Measurements from ENCODE around the gene ZNF789.

The ZNF789 gene

DNA sequence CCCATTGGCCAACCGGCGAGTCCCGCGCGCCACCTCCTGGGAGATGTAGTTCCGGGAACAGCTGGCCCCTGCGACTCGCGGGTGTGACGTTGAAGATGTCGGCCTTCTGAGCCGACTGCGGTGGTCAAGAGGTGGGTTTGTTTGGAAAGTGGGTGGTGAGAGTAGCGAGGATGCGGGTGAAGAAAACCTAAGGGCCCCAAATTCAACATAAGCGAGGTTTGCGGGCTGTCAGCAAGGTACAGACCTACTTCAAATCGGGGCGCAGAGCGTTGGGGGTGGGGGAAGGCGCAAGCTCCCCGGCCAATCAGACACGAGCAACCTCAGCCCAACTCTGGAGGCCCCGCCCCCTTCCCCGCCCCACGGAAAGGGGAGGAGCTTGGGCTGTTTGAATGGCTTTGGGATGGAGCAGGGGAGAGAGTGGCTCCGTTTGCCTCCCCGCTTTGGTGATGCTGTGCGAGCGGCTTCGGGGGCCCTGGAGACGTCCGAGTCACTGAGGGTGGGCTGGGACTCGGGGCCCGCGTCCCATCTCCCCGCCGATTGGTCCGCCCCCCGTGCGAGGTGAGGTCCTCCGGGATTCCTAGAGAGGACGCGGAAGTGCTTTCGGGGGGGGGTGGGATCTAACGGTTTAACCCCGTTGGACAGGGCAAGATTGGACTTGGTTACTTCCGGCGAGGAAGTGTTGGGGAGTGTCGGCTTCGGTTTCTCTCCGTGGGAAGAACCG is 32.1 kb downstream of the ZNF789 start, which contains the start of gene ZKSCAN5:
Gene ZKSCAN5 (plus strand): TSS at position 60 of the 721 bp plus-strand sequence. CDS start 1,383 bp downstream, outside the sequence.
- no peak for FAIRE-seq

DNA sequence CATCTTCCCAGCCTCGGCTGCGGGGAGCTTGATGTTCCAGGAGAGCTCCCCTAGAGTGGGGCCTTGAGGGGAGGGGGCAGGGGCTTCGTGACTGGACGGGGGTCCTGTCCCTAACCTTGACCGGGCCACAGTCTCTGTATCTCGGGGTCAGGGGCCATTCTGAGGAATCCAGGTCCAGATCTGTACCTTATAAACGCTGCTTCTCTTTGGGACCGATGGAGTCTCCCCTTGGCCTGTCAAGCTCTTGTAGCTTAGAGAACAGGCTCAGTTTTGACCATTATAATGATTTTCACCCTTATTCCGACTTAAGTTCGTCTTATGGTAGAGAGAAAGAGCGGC is 32.6 kb downstream of the ZNF789 start:
- FAIRE-seq, result no peak

DNA sequence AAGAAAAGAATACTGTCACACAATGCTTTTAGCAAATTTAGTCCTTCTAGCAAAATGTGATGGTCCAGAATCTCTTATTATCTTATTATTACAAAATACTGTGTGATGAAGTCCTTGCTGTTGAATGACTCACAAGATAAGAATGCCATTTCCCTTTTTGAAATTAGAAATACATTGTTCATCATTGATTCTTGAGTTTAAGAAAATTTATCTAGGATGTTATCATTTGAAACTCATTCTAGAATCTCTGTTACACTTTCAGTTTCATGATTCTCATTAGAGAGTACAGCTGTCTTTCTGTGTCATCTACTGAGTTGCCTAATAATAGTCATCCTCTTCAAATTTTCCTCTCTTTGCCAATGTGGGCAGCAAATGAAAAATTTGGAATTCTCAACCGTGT is 41.4 kb downstream of the ZNF789 start:
- FAIRE-seq, result no peak

DNA sequence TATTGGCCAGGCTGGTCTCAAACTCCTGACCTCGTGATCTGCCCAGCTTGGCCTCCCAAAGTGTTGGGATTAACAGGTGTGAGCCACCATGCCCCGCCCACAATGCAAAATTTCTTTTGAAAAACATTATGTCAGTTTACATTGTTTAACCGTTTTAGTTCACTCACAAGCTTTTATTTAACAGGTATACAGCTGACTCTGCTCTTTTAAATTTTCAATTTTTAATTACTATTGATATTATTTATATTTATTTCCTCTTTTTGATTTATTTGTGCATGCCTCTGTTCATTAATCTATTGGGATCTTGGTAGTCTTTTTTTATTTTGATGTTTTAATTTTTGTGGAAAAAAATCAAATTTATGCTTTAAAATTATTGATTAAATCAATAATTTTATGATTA is 48.7 kb downstream of the ZNF789 start:
- no peak for FAIRE-seq

DNA sequence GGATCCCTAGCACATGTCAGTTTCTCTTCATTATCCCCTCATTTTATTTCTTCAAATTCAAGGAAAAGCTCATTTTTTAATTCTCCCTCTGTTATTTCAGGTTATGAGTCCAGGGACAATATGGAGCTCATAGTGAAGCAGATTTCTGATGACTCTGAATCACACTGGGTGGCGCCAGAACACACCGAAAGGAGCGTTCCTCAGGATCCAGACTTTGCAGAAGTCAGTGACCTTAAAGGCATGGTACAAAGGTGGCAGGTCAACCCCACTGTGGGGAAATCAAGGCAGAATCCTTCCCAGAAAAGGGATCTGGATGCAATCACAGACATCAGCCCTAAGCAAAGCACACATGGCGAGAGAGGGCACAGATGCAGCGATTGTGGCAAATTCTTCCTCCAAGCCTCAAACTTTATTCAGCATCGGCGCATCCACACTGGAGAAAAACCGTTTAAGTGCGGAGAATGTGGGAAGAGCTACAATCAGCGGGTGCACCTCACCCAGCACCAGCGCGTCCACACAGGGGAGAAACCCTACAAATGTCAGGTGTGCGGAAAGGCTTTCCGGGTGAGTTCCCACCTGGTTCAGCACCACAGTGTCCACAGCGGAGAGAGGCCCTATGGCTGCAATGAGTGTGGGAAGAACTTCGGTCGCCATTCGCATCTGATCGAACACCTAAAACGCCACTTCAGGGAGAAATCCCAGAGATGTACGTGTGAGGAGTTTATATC is 53.2 kb downstream of the ZNF789 start:
- FAIRE-seq, result no peak

DNA sequence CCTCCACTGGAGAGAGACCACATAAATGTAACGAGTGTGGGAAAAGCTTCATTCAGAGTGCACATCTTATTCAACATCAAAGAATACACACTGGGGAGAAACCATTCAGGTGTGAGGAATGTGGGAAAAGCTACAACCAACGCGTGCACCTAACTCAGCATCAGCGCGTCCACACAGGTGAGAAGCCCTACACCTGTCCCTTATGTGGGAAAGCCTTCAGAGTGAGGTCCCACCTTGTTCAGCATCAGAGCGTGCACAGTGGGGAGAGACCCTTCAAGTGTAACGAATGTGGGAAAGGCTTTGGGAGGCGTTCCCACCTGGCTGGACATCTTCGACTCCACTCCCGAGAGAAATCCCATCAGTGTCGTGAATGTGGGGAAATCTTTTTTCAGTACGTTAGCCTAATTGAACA is 58.7 kb downstream of the ZNF789 start:
- no peak for FAIRE-seq

DNA sequence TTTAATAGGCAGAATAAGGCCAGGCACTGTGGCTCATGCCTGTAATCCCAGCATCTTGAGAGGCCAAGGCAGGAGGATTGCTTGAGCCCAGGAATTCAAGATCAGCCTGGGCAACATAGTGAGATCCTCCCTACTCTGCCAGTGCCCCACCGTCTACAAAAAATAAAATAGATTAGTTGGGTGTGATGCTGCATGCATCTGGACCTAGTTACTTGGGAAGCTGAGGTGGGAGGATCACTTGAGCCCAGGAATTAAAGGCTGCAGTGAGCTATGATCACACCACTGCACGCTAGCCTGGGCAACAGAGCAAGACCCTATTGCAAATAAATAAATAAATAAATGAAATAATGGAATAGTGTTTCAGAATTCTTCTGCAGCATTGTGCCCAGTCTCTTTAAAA is 63.0 kb downstream of the ZNF789 start:
- no peak for FAIRE-seq

All from colon (tissue), 2 donors.